ENCODE measurements around the gene OTOF. TPM values are rescaled to one million over a fixed set of nuclear protein-coding genes. Genes with fewer than 3 reads are reported as not detected.

Gene OTOF
- total and polyA plus RNA-seq, 9 of the 15 experiments (the other 6 are each of a cell fraction or from before 2014, with no cell fraction given) = 0.03 to 0.11 (median 0.06) TPM; not detected in 5

DNA sequence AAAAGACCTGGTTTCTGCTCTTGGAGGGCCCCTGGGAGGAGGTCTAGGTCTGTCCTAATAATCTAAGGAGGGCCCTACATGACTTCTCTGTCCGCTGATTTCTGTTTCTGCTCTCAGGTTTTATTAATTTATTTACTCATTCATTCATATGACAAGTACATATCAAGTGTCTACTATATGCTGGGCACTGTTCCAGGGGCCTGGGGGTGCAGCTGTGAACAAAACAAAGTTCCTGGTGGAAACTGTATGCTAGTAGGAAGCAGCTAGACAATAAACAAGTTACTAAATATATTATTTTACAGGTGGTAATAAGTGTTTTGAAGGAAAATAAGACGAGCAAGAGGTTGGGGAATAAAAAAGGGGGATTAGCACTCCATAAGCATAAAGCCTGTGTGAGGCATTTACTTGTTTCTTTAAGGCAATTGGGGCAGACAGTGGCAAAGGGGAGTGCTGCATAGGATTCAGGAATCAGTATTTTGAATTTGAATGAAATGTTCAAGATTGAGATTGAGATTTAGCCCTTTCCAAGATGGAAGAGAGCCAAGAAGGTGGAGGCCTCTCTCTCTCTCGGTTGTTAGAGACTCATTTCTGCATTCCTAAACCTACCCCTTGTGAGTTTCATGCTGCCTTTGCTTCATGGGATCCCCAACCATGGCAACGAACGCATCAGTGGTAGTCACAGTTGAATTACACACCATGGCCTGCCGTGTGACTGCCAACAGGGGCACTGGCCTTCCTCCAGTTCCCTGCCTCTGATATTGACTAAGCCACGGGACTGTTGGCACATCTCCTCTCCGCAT is 47.9 kb downstream of the OTOF start:
- no TSS peak for BruUV-seq (replicated peaks)
- Histone ChIP-seq H3K79me2 (ENCODE audit: control insufficient read depth, insufficient read depth, low read length) (no peaks in the 10 kb centered on the region), H3K27ac (ENCODE audit: extremely low read depth, low read depth, low read length) (no peak overlapping the region), H3K4me2 (ENCODE audit: insufficient read depth, low read length) (no peak overlapping the region), H3K9ac (ENCODE audit: insufficient read depth in 1 of 2, low read depth in 2 of 2, low read length in 2 of 2) (no peak overlapping the region), H3K4me1 (replicated peaks in 1 of 2; ENCODE audit: control insufficient read depth in 2 of 2, insufficient read depth in 2 of 2, low read length in 2 of 2) (no peaks in the 10 kb centered on the region; a peak in 1 of 5 replicates), H3K27me3 (ENCODE audit: control insufficient read depth in 2 of 2, insufficient read depth in 2 of 2, low read length in 2 of 2) (0 out of 5 replicates have a peak, but pooled peaks cover 0 to 4% of the 10 kb centered on the region in 2 experiments), H3K4me3 (no peak overlapping the region), H4K20me1 (replicated peaks; ENCODE audit: control insufficient read depth, insufficient read depth, low read length) (no peaks in the 10 kb centered on the region), H2AFZ (ENCODE audit: low read depth, low read length) (no peak overlapping the region), H3K9me3 (replicated peaks; ENCODE audit: control insufficient read depth, insufficient read depth, low read depth, low read length) (no peaks in the 10 kb centered on the region; the same call in 1 of the 2 replicates), H3K9me1 (ENCODE audit: control insufficient read depth, insufficient read depth, low read length) (no peaks in the 10 kb centered on the region), H3K36me3 (ENCODE audit: control insufficient read depth, insufficient read depth, low read length) (no peaks in the 10 kb centered on the region)
- ChIA-PET CTCF (ENCODE audit: low intra/inter-chr PET ratio) (no interaction called here), POLR2A (interaction anchor here (0.6 to 1.2 kb wide), 2 partner anchors 15 to 25 kb away, joined by 3 read pairs; no protein-coding TSS in a partner anchor)
- intact Hi-C loops (cut with micrococcal nuclease) = no loop called here
- WGBS (ENCODE audit: insufficient coverage, low coverage, missing lambda C conversion rate) = 19% methylated on average over 8 of the region's 8 CpGs
- FAIRE-seq = no peak
- no peak for DNase-seq (ENCODE audit: extremely low read depth in 1 of 4, low spot score in 3 of 4)
- no peak for ATAC-seq
- in situ Hi-C loops (cut with MboI) = no loop called here
- no peak for TF ChIP-seq DPF2 (IDR thresholded peaks at IDR 0.05)
- TF ChIP-seq CREB1 (IDR thresholded peaks at IDR 0.05) = no peak
- TF ChIP-seq CREB1 (CRISPR knock-in tag; IDR thresholded peaks at IDR 0.05) = no peak
- no peak for TF ChIP-seq PRPF4 (IDR thresholded peaks at IDR 0.05; ENCODE audit: insufficient read depth, low read depth, low read length, poor library complexity, severe bottlenecking)
- TF ChIP-seq SIX5 (IDR thresholded peaks at IDR 0.05; ENCODE audit: borderline replicate concordance in 1 of 2, insufficient read depth in 1 of 2, low read depth in 1 of 2, low read length in 2 of 2) = no peak
- no peak for TF ChIP-seq SNRNP70 (optimal IDR thresholded peaks at IDR 0.05; ENCODE audit: low read depth, low read length)
- TF ChIP-seq, protein P1, sequence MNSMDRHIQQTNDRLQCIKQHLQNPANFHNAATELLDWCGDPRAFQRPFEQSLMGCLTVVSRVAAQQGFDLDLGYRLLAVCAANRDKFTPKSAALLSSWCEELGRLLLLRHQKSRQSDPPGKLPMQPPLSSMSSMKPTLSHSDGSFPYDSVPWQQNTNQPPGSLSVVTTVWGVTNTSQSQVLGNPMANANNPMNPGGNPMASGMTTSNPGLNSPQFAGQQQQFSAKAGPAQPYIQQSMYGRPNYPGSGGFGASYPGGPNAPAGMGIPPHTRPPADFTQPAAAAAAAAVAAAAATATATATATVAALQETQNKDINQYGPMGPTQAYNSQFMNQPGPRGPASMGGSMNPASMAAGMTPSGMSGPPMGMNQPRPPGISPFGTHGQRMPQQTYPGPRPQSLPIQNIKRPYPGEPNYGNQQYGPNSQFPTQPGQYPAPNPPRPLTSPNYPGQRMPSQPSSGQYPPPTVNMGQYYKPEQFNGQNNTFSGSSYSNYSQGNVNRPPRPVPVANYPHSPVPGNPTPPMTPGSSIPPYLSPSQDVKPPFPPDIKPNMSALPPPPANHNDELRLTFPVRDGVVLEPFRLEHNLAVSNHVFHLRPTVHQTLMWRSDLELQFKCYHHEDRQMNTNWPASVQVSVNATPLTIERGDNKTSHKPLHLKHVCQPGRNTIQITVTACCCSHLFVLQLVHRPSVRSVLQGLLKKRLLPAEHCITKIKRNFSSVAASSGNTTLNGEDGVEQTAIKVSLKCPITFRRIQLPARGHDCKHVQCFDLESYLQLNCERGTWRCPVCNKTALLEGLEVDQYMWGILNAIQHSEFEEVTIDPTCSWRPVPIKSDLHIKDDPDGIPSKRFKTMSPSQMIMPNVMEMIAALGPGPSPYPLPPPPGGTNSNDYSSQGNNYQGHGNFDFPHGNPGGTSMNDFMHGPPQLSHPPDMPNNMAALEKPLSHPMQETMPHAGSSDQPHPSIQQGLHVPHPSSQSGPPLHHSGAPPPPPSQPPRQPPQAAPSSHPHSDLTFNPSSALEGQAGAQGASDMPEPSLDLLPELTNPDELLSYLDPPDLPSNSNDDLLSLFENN (IDR thresholded peaks at IDR 0.05; ENCODE audit: low read depth in 2 of 2, low read length in 2 of 2) = no peak
- TF ChIP-seq RAD51 (IDR thresholded peaks at IDR 0.05; ENCODE audit: borderline replicate concordance, low read depth) = no peak
- no peak for TF ChIP-seq ZNF3 (CRISPR knock-in tag; IDR thresholded peaks at IDR 0.05)
- TF ChIP-seq, protein P2, sequence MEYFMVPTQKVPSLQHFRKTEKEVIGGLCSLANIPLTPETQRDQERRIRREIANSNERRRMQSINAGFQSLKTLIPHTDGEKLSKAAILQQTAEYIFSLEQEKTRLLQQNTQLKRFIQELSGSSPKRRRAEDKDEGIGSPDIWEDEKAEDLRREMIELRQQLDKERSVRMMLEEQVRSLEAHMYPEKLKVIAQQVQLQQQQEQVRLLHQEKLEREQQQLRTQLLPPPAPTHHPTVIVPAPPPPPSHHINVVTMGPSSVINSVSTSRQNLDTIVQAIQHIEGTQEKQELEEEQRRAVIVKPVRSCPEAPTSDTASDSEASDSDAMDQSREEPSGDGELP (CRISPR knock-in tag; IDR thresholded peaks at IDR 0.05; ENCODE audit: borderline replicate concordance) = no peak
- no peak for TF ChIP-seq ZKSCAN3 (CRISPR knock-in tag; IDR thresholded peaks at IDR 0.05)
- no peak for TF ChIP-seq HEY1 (CRISPR knock-in tag; IDR thresholded peaks at IDR 0.05; ENCODE audit: borderline replicate concordance)
- no peak for TF ChIP-seq ZNF444 (CRISPR knock-in tag; IDR thresholded peaks at IDR 0.05)
